RWPE1 (cell line): ENCODE measurements around the gene ERO1A.

ENCODE experiments used
- CTCF ChIA-PET: fragments of 350-600 bp; sonication (Branson Sonifier 250); formaldehyde crosslinking; extraction: SDS; loops from one replicate; lab custom pipeline; 2021; lab: Yijun Ruan, JAX
- POLR2A ChIA-PET: fragments of 400-600 bp; formaldehyde crosslinking; extraction: SDS; loops from one replicate; lab custom pipeline; 2020; ENCODE audit warnings: antibody characterized with exemption; ENCODE audit not compliant: low non-redundant PET; lab: Yijun Ruan, JAX
- DNase-seq: peaks from one replicate; pipeline ENCODE4 v3.0.0; 2012; ENCODE audit warnings: low spot score
- H3K27ac ChIP-seq: fragments of 450-650 bp; 2 replicates; pipeline ENCODE4 v1.5.1; 2017
- TF ChIP-seq, protein P1 (sequence below): fragments of 450-650 bp; conservative IDR thresholded peaks from 2 replicates; pipeline ENCODE4 v1.5.1; 2017; ENCODE audit warnings: low read depth, mild to moderate bottlenecking

ERO1A gene

DNA sequence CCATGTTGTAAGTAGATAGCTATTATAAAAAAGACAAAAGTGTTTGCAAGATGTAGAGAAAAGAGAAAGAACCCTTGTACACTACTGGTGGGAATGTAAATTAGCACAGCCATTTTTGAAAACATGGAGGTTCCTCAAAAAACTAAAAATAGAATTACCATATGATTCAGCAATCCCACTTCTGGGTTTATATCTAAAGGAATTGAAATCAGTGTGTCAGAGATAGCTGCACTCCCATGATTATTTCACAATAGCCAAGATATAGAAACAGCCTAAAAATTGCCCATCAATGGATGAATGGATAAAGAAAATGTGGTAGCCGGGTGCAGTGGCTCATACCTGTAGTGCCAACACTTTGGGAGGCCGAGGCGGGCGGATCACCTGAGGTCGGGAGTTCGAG is 20.8 kb upstream of the ERO1A start:
- POLR2A ChIA-PET, result no interaction called here
- CTCF ChIA-PET, result no interaction called here
- TF ChIP-seq, protein P1, sequence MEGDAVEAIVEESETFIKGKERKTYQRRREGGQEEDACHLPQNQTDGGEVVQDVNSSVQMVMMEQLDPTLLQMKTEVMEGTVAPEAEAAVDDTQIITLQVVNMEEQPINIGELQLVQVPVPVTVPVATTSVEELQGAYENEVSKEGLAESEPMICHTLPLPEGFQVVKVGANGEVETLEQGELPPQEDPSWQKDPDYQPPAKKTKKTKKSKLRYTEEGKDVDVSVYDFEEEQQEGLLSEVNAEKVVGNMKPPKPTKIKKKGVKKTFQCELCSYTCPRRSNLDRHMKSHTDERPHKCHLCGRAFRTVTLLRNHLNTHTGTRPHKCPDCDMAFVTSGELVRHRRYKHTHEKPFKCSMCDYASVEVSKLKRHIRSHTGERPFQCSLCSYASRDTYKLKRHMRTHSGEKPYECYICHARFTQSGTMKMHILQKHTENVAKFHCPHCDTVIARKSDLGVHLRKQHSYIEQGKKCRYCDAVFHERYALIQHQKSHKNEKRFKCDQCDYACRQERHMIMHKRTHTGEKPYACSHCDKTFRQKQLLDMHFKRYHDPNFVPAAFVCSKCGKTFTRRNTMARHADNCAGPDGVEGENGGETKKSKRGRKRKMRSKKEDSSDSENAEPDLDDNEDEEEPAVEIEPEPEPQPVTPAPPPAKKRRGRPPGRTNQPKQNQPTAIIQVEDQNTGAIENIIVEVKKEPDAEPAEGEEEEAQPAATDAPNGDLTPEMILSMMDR, result no peak
- DNase-seq, result no peak
- H3K27ac ChIP-seq, result no peak overlapping the region

- ChIA-PET CTCF (no interaction called here), POLR2A (no interaction called here)
- H3K27ac ChIP-seq, result no peak overlapping the region
- no peak for DNase-seq
- TF ChIP-seq, protein P1, result no peak
These were observed 16.3 kb upstream of the ERO1A start for GRCh38 chr14:52711666-52712065.

DNA sequence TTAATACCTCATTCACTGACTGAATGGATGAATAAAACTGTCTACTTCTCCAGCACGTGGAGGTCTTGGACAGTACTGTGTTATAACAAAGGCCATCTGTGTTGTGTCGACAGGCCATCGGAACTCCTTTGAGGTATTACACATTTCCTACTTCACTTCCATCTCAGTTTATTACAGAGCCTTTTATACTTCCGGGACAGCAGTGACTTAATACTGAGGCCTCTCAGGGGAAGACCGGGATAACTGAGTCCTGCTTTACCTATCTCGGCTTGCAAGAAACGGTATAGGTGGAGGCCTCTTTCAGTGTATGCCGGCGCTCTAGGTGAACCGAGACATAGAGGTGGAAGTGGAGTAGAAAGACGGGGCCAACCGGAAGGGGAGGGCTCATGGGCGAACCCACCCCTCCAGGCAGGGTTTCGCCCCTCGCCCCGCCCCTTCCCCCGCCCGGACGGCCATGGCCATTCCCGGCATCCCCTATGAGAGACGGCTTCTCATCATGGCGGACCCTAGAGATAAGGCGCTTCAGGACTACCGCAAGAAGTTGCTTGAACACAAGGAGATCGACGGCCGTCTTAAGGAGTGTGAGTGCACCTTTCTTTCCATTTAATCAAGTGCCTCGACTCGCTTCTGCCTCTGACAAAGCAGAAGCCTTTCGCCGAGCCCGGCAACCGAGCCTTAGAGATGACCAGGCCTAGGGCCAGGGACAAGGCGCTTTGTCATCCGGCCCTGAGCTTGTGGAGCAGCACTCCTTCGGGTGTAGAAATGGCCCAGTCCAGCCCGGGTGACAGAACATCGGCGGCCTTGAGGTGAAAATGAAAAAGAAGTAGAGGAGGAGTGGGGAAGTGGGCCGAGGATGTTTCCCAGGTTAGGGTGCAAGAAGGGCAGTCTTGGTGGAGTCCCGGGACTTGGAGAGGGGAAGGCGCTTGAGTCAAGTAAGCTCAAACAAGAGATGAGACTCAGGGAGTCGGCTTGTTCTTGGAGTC is 11.7 kb upstream of the ERO1A start, which contains the start of gene PSMC6:
PSMC6 (plus strand) TSS at position 477 of the 983 bp plus-strand sequence; CDS start at position 497, 20 bp downstream.
- H3K27ac ChIP-seq, result peak within 1 kb of the TSS; percentile 78
- POLR2A ChIA-PET, result interaction anchor here (0.6 to 0.9 kb wide), 2 partner anchors 12 to 467 kb away, joined by 3 read pairs; partner anchors contain the start of gene ERO1A
- CTCF ChIA-PET, result no interaction called here
- TF ChIP-seq, protein P1, result no peak
- DNase-seq, result peak; percentile 91

GRCh38 chr14:52706286-52706685 is 10.9 kb upstream of the ERO1A start:
- DNase-seq, result no peak
- CTCF ChIA-PET, result no interaction called here
- POLR2A ChIA-PET, result no interaction called here
- TF ChIP-seq, protein P1, result no peak
- H3K27ac ChIP-seq, result peak overlapping the region; percentile 40

DNA sequence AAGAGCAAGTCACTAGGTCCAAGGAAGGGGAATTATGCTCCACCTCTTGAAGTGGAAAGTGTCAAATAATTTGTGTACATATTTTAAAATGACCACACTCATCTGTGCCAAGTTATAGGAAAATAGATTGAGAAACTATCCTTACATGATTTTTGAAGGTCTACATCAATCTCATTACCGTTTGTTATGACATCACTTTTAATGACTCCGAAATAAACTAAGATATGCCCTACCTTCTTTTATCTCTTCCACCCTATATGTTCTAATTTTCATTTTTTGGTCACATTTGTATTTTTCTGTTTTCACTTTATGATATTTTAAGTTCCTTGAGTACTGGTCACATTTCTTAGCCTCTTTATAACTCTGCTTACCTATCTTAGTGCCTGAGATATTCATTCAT is 8.3 kb upstream of the ERO1A start:
- TF ChIP-seq, protein P1, result no peak
- no peak for DNase-seq
- H3K27ac ChIP-seq, result peak overlapping the region; percentile 66
- POLR2A ChIA-PET, result no interaction called here
- CTCF ChIA-PET, result no interaction called here

- CTCF ChIA-PET, result no interaction called here
- TF ChIP-seq, protein P1, result no peak
- H3K27ac ChIP-seq, result peak overlapping the region; percentile 66
- DNase-seq, result peak; percentile 80
- POLR2A ChIA-PET, result interaction anchor here (0.6 kb wide), 1 partner anchor 12 kb away, joined by 5 read pairs; no protein-coding TSS in a partner anchor
These were observed 7.9 kb upstream of the ERO1A start for GRCh38 chr14:52703225-52703624.
